IMR-90 (cell line): ENCODE data around the gene PRICKLE2.

Source experiments
- CTCF ChIP-seq: conservative IDR thresholded peaks from 2 replicates; pipeline ENCODE4 v1.5.1; 2012; ENCODE audit warnings: mild to moderate bottlenecking, low read depth, low read length, improper control_type of control experiment
- POLR2A ChIP-seq: IDR thresholded peaks from 2 replicates; pipeline ENCODE4 v1.6.1; 2012; ENCODE audit warnings: mild to moderate bottlenecking, low read depth, low read length

DNA sequence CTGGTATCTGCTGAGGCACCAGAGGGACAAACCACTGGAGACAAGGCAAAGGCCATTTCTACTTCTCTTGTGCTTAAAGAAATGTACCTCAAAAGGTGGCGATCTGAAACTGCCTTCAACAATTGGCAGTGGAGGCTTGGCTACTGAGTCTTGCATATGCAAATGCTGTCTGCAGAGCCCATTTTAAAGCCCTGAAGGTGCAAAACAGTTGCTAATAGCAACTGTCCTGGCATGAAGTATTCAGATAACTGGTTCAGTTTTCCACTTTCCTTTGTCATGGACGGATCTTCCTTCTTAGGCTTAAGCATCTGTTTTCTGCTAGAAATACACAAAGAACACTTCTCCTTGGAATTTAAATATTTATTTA is 130.6 kb downstream of the PRICKLE2 start:
- TF ChIP-seq POLR2A = no peak
- no peak for TF ChIP-seq CTCF
